Activated CD4-positive, alpha-beta T cell treated with anti-CD3 and anti-CD28 coated beads, Interleukin-2, Interleukin-6, amounts not matched to agents 100 ng/mL and 50 ng/mL, durations not matched to agents 16 hours and 8 hours (primary cell): Measurements from ENCODE around the gene TMPO.
"Not testable (repeated sequence)": the region's sequence is repeated elsewhere in the genome, so short reads cannot be mapped to it uniquely, and the experiment has no call there.

ENCODE experiments used
- DNase-seq: peaks from one replicate; pipeline ENCODE4 v3.0.0-alpha.2; 2020

The TMPO gene

GRCh38 chr12:98579835-98580234 is 64.4 kb downstream of the TMPO start:
- DNase-seq = no peak

- no peak for DNase-seq
Observed at GRCh38 chr12:98580695-98581094, 65.3 kb downstream of the TMPO start.

- no peak for DNase-seq
Observed at GRCh38 chr12:98581101-98581500, 65.7 kb downstream of the TMPO start.

- no peak for DNase-seq
Observed at GRCh38 chr12:98582093-98582492, 66.7 kb downstream of the TMPO start.

- no peak for DNase-seq
Observed at GRCh38 chr12:98587084-98587483, 71.7 kb downstream of the TMPO start.

GRCh38 chr12:98591209-98591608 is 75.8 kb downstream of the TMPO start:
- DNase-seq = no peak

GRCh38 chr12:98592825-98593322 is 77.5 kb downstream of the TMPO start:
- peak; percentile 32 for DNase-seq

GRCh38 chr12:98593351-98594049 is 78.1 kb downstream of the TMPO start, which contains the start of gene SLC25A3:
TSS of gene SLC25A3 (plus strand) at chr12:98593686. CDS start at chr12:98593979, 293 bp downstream.
- DNase-seq = peak; percentile 98

- no peak for DNase-seq
Observed at GRCh38 chr12:98594050-98594835, 78.9 kb downstream of the TMPO start.

- peak; percentile 33 for DNase-seq
Observed at GRCh38 chr12:98595243-98595988, 80.0 kb downstream of the TMPO start.

- not testable (repeated sequence) for DNase-seq
Observed at GRCh38 chr12:98597313-98597712, 81.9 kb downstream of the TMPO start.
